ENCODE measurements around the gene SPG21. TPM values are rescaled to one million over a fixed set of nuclear protein-coding genes. Genes with fewer than 3 reads are reported as not detected.

The SPG21 gene
- total and polyA plus RNA-seq, 2 donors, result 44.4 to 71.5 TPM

GRCh38 chr15:64923546-64923945 lies 66.2 kb downstream of the SPG21 start:
- no peak overlapping the region for H3K27ac ChIP-seq (ENCODE audit: low read depth in 1 of 2, low read length in 1 of 2)
- no peaks in the 10 kb centered on the region for H3K36me3 ChIP-seq (ENCODE audit: control insufficient read depth in 2 of 2, insufficient read depth in 2 of 2, low read length in 1 of 2)
- H3K27me3 ChIP-seq (ENCODE audit: control insufficient read depth in 2 of 2, insufficient read depth in 1 of 2, low read length in 1 of 2), result no peaks in the 10 kb centered on the region
- peaks cover 0 to 7% of the 10 kb centered on the region in 2 donors for H3K4me1 ChIP-seq (ENCODE audit: control insufficient read depth in 2 of 2, insufficient read depth in 2 of 2, low read length in 2 of 2)
- 99% methylated on average over 2 of the region's 2 CpGs for WGBS
- H3K4me3 ChIP-seq (ENCODE audit: low read length in 2 of 2), result no peak overlapping the region
- DNase-seq (ENCODE audit: low read depth in 6 of 9, low spot score in 9 of 9), result no peak
- H3K9me3 ChIP-seq (ENCODE audit: control insufficient read depth in 2 of 2, insufficient read depth in 1 of 2, low read length in 1 of 2), result peaks cover 0 to 6% of the 10 kb centered on the region in 2 donors

DNA sequence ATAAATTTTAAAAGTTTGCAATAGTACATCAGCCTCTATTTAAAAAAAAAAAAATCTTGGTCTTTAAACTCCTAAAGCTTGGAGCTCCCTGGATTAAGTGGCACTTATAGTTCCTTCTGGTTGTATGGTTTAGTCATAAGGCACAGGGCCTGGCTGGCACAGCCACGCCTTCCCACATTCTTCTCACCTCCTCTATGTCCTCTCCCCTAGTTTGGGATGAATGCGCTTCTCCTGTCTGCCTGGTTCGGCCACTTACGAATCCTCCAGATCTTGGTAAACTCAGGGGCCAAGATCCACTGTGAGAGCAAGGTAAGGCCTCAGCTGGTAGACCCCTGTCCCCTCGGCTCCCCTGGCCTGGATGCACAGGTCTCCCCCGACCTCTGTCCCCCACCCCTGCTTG lies 68.0 kb downstream of the SPG21 start:
- H3K4me1 ChIP-seq (ENCODE audit: control insufficient read depth in 2 of 2, insufficient read depth in 2 of 2, low read length in 2 of 2), result peaks cover 0 to 1% of the 10 kb centered on the region in 2 donors
- no peak overlapping the region for H3K27ac ChIP-seq (ENCODE audit: low read depth in 1 of 2, low read length in 1 of 2)
- H3K27me3 ChIP-seq (ENCODE audit: control insufficient read depth in 2 of 2, insufficient read depth in 1 of 2, low read length in 1 of 2), result no peaks in the 10 kb centered on the region
- H3K9me3 ChIP-seq (ENCODE audit: control insufficient read depth in 2 of 2, insufficient read depth in 1 of 2, low read length in 1 of 2), result peaks cover 0 to 6% of the 10 kb centered on the region in 2 donors
- H3K36me3 ChIP-seq (ENCODE audit: control insufficient read depth in 2 of 2, insufficient read depth in 2 of 2, low read length in 1 of 2), result no peaks in the 10 kb centered on the region
- 93% methylated on average over 6 of the region's 6 CpGs for WGBS
- no peak for DNase-seq (ENCODE audit: low read depth in 6 of 9, low spot score in 9 of 9)
- H3K4me3 ChIP-seq (ENCODE audit: low read length in 2 of 2), result no peak overlapping the region

DNA sequence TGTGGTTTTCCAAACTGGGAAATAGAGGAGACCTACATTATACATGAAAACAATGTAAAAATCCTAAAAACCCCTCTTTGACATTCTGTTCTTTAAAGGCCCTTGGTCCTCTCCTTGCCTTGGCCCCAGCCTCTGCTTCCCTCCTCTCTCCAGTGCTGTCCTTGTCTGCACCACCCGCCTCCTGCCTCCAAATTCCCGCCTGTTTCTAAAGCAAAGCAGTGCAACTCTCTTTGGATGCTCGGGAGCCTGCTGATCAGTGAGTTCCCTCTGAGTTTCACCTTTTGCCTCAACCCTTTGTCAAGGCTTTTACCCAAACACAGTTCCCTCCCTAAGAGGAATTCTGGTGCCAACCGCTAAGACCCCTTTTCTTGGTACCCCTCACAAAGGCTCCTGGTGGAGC lies 70.0 kb downstream of the SPG21 start:
- no peak for DNase-seq (ENCODE audit: low read depth in 6 of 9, low spot score in 9 of 9)
- H3K27ac ChIP-seq (ENCODE audit: low read depth in 1 of 2, low read length in 1 of 2), result no peak overlapping the region
- no peaks in the 10 kb centered on the region for H3K27me3 ChIP-seq (ENCODE audit: control insufficient read depth in 2 of 2, insufficient read depth in 1 of 2, low read length in 1 of 2)
- no peak overlapping the region for H3K4me3 ChIP-seq (ENCODE audit: low read length in 2 of 2)
- H3K4me1 ChIP-seq (ENCODE audit: control insufficient read depth in 2 of 2, insufficient read depth in 2 of 2, low read length in 2 of 2), result peaks cover 0 to 4% of the 10 kb centered on the region in 2 donors
- peaks cover 0 to 6% of the 10 kb centered on the region in 2 donors for H3K9me3 ChIP-seq (ENCODE audit: control insufficient read depth in 2 of 2, insufficient read depth in 1 of 2, low read length in 1 of 2)
- H3K36me3 ChIP-seq (ENCODE audit: control insufficient read depth in 2 of 2, insufficient read depth in 2 of 2, low read length in 1 of 2), result no peaks in the 10 kb centered on the region
- WGBS, result over 99% methylated on average over 4 of the region's 4 CpGs

DNA sequence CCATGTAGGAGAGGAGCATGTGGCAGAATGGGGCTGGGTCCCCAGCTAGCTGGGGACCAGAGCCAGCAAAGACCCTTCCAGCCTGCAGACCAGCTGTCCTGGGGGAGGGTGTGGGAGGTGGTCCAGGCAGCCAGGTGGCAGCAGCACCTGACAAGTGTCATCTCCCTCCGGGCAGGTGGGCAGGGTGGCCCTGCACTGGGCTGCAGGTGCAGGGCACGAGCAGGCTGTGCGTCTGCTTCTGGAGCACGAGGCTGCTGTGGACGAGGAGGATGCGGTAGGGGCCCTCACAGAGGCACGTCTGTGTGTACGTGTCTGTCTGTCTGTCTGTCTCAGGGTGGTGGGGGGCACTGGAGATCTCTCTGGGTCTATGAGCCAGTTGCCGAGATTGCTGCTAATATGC lies 72.5 kb downstream of the SPG21 start:
- Histone ChIP-seq H3K27ac (ENCODE audit: low read depth in 1 of 2, low read length in 1 of 2) (no peak overlapping the region), H3K4me1 (ENCODE audit: control insufficient read depth in 2 of 2, insufficient read depth in 2 of 2, low read length in 2 of 2) (peaks cover 0 to 5% of the 10 kb centered on the region in 2 donors), H3K4me3 (ENCODE audit: low read length in 2 of 2) (no peak overlapping the region), H3K36me3 (ENCODE audit: control insufficient read depth in 2 of 2, insufficient read depth in 2 of 2, low read length in 1 of 2) (no peaks in the 10 kb centered on the region), H3K27me3 (ENCODE audit: control insufficient read depth in 2 of 2, insufficient read depth in 1 of 2, low read length in 1 of 2) (peaks cover 0 to 3% of the 10 kb centered on the region in 2 donors), H3K9me3 (ENCODE audit: control insufficient read depth in 2 of 2, insufficient read depth in 1 of 2, low read length in 1 of 2) (no peaks in the 10 kb centered on the region)
- 88% methylated on average over 9 of the region's 9 CpGs for WGBS
- DNase-seq (ENCODE audit: low read depth in 6 of 9, low spot score in 9 of 9), result no peak

- Histone ChIP-seq H3K36me3 (ENCODE audit: control insufficient read depth in 2 of 2, insufficient read depth in 2 of 2, low read length in 1 of 2) (no peaks in the 10 kb centered on the region), H3K9me3 (ENCODE audit: control insufficient read depth in 2 of 2, insufficient read depth in 1 of 2, low read length in 1 of 2) (no peaks in the 10 kb centered on the region), H3K27ac (ENCODE audit: low read depth in 1 of 2, low read length in 1 of 2) (no peak overlapping the region), H3K4me1 (ENCODE audit: control insufficient read depth in 2 of 2, insufficient read depth in 2 of 2, low read length in 2 of 2) (peaks cover 3 to 13% of the 10 kb centered on the region in 2 donors), H3K27me3 (ENCODE audit: control insufficient read depth in 2 of 2, insufficient read depth in 1 of 2, low read length in 1 of 2) (peaks cover 0 to 11% of the 10 kb centered on the region in 2 donors), H3K4me3 (ENCODE audit: low read length in 2 of 2) (no peak overlapping the region)
- DNase-seq (ENCODE audit: low read depth in 6 of 9, low spot score in 9 of 9), result no peak
- WGBS, result 99% methylated on average over 2 of the region's 2 CpGs
Measured at GRCh38 chr15:64916365-64916764, 73.3 kb downstream of the SPG21 start.

DNA sequence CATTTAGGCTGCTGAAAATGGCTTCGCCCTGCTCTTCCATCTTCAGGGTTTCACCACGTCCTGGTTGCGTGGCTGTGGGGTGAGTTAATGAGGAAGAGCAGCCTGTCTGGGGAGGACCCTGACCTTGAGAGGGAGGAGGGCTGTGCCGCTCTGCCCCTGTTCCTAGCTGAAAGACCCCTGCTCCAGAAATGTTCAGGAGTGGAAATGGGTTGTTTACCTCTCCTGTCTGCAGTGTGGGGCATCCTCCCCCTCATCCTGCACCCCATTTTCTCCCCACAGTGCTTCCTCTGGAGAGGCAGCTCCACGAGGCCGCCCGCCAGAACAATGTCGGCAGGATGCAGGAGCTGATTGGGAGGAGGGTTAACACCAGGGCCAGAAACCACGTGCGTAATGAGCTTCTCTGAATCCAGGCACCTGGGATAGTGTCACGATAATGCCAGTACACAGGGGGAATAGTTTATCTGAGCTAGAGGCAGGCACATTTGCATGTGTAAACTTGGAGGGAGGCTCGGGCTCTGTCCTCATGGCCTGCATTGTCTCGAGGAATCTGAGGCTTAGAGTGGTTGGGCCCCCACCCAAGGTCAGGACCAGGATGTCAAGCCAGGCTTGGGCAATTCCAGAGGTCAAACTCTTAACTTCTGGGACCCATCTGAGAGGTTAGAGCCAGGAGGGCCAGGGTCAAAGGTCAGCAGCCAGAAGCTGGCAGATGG lies 74.0 kb downstream of the SPG21 start:
- Histone ChIP-seq H3K4me3 (ENCODE audit: low read length in 2 of 2) (no peak overlapping the region), H3K36me3 (ENCODE audit: control insufficient read depth in 2 of 2, insufficient read depth in 2 of 2, low read length in 1 of 2) (no peaks in the 10 kb centered on the region), H3K27me3 (ENCODE audit: control insufficient read depth in 2 of 2, insufficient read depth in 1 of 2, low read length in 1 of 2) (peaks cover 0 to 14% of the 10 kb centered on the region in 2 donors), H3K9me3 (ENCODE audit: control insufficient read depth in 2 of 2, insufficient read depth in 1 of 2, low read length in 1 of 2) (no peaks in the 10 kb centered on the region), H3K27ac (ENCODE audit: low read depth in 1 of 2, low read length in 1 of 2) (no peak overlapping the region), H3K4me1 (ENCODE audit: control insufficient read depth in 2 of 2, insufficient read depth in 2 of 2, low read length in 2 of 2) (peaks cover 5 to 16% of the 10 kb centered on the region in 2 donors)
- 65% methylated on average over 13 of the region's 13 CpGs for WGBS
- DNase-seq (ENCODE audit: low read depth in 6 of 9, low spot score in 9 of 9), result no peak

Other genes starting within 250 kb of the SPG21 start
- gene RBPMS2, start 214.3 kb downstream of the SPG21 start, total RNA-seq, result 0.19 TPM
- gene RBPMS2, start 214.3 kb downstream of the SPG21 start, polyA plus RNA-seq, result 4.2 TPM
- gene PIF1, start 164.3 kb downstream of the SPG21 start, total RNA-seq, result 8.0 TPM
- gene PIF1, start 164.3 kb downstream of the SPG21 start, polyA plus RNA-seq, result 8.4 TPM
- 18.2 TPM for gene PLEKHO2, start 148.0 kb downstream of the SPG21 start, total RNA-seq
- 18.7 TPM for gene PLEKHO2, start 148.0 kb downstream of the SPG21 start, polyA plus RNA-seq
- gene ANKDD1A, start 78.0 kb downstream of the SPG21 start, total RNA-seq, result 1.2 TPM
- 3.6 TPM for gene ANKDD1A, start 78.0 kb downstream of the SPG21 start, polyA plus RNA-seq
- gene MTFMT, start 39.7 kb upstream of the SPG21 start, total RNA-seq, result 9.7 TPM
- gene MTFMT, start 39.7 kb upstream of the SPG21 start, polyA plus RNA-seq, result 9.6 TPM
- not detected for gene SLC51B, start 55.5 kb upstream of the SPG21 start, total RNA-seq
- gene SLC51B, start 55.5 kb upstream of the SPG21 start, polyA plus RNA-seq, result 0.16 TPM
- 2.7 TPM for gene RASL12, start 78.1 kb upstream of the SPG21 start, total RNA-seq
- gene RASL12, start 78.1 kb upstream of the SPG21 start, polyA plus RNA-seq, result 6.8 TPM
- gene KBTBD13, start 86.8 kb upstream of the SPG21 start, total RNA-seq, result under 0.01 TPM
- gene KBTBD13, start 86.8 kb upstream of the SPG21 start, polyA plus RNA-seq, result under 0.01 TPM
- 0.61 TPM for gene UBAP1L, start 125.3 kb upstream of the SPG21 start, total RNA-seq
- 6.1 TPM for gene UBAP1L, start 125.3 kb upstream of the SPG21 start, polyA plus RNA-seq
- gene PDCD7, start 143.9 kb upstream of the SPG21 start, total RNA-seq, result 12.2 TPM
- 16.6 TPM for gene PDCD7, start 143.9 kb upstream of the SPG21 start, polyA plus RNA-seq
- 42.0 TPM for gene CLPX, start 195.4 kb upstream of the SPG21 start, total RNA-seq
- 23.5 TPM for gene CLPX, start 195.4 kb upstream of the SPG21 start, polyA plus RNA-seq
- 0.85 TPM for gene CILP, start 221.6 kb upstream of the SPG21 start, total RNA-seq
- 5.2 TPM for gene CILP, start 221.6 kb upstream of the SPG21 start, polyA plus RNA-seq

Measured in thymus (tissue), 11 donors.